HG02943 (cell line): ENCODE measurements around the gene PINK1.
A peak's percentile ranks its signal among the peaks of the same experiment; 100 is the strongest.

Experiments
- ATAC-seq: cut with Tn5 transposase; IDR thresholded peaks from one replicate; pipeline ENCODE4 v1.9.1; 2021; ENCODE audit warnings: mild to moderate bottlenecking, low read depth, moderate library complexity; ENCODE audit not compliant: unreplicated experiment

The PINK1 gene

GRCh38 chr1:20641975-20642374 is 8.7 kb downstream of the PINK1 start:
- no peak for ATAC-seq

- no peak for ATAC-seq
Measured at GRCh38 chr1:20643080-20643479, 9.8 kb downstream of the PINK1 start.

GRCh38 chr1:20644416-20644815 is 11.2 kb downstream of the PINK1 start:
- no peak for ATAC-seq

- ATAC-seq: no peak
Measured at GRCh38 chr1:20645414-20645813, 12.2 kb downstream of the PINK1 start.

- no peak for ATAC-seq
Measured at GRCh38 chr1:20648438-20648837, 15.2 kb downstream of the PINK1 start.

GRCh38 chr1:20648946-20649345 is 15.7 kb downstream of the PINK1 start:
- no peak for ATAC-seq

- no peak for ATAC-seq
Measured at GRCh38 chr1:20652300-20652699, 19.0 kb downstream of the PINK1 start.

GRCh38 chr1:20654104-20654690 is 20.9 kb downstream of the PINK1 start:
- ATAC-seq: no peak

GRCh38 chr1:20657024-20657423 is 23.8 kb downstream of the PINK1 start:
- ATAC-seq: no peak

GRCh38 chr1:20658166-20658915 is 25.1 kb downstream of the PINK1 start:
- ATAC-seq: no peak

- no peak for ATAC-seq
Measured at GRCh38 chr1:20660363-20660762, 27.1 kb downstream of the PINK1 start.

- no peak for ATAC-seq
Measured at GRCh38 chr1:20660847-20661206, 27.6 kb downstream of the PINK1 start.

- peak; percentile 94 for ATAC-seq
Measured at GRCh38 chr1:20661207-20662109, 28.2 kb downstream of the PINK1 start, which contains the start of gene DDOST. TSS of gene DDOST (minus strand) at chr1:20661369. CDS start at chr1:20661350, 19 bp downstream.

- no peak for ATAC-seq
Measured at GRCh38 chr1:20662110-20662475, 28.8 kb downstream of the PINK1 start.

GRCh38 chr1:20663365-20663764 is 30.1 kb downstream of the PINK1 start:
- ATAC-seq: no peak

GRCh38 chr1:20663969-20664715 is 30.9 kb downstream of the PINK1 start:
- no peak for ATAC-seq

GRCh38 chr1:20665726-20666125 is 32.5 kb downstream of the PINK1 start:
- ATAC-seq: no peak

- ATAC-seq: no peak
Measured at GRCh38 chr1:20666146-20666545, 32.9 kb downstream of the PINK1 start.

GRCh38 chr1:20666804-20667203 is 33.5 kb downstream of the PINK1 start:
- no peak for ATAC-seq

- no peak for ATAC-seq
Measured at GRCh38 chr1:20668581-20668980, 35.3 kb downstream of the PINK1 start.

- no peak for ATAC-seq
Measured at GRCh38 chr1:20670936-20671335, 37.7 kb downstream of the PINK1 start.
